Epithelial cell of esophagus (primary cell): Measurements from ENCODE around the gene KCNH5.

Experiments used
- DNase-seq: peaks from one replicate; pipeline ENCODE4 v3.0.0; 2010; ENCODE audit warnings: low read depth
- H3K4me3 ChIP-seq: 2 replicates; pipeline ENCODE4 v1.5.1; 2011; ENCODE audit warnings: mild to moderate bottlenecking, low read length, control low read depth
- TF ChIP-seq, protein P1 (sequence below): IDR thresholded peaks from 2 replicates; pipeline ENCODE4 v1.5.1; 2011; ENCODE audit warnings: low read depth, mild to moderate bottlenecking, low read length, control low read depth, inconsistent platforms; ENCODE audit not compliant: insufficient read depth; ENCODE audit errors: missing control alignments

Gene KCNH5

DNA sequence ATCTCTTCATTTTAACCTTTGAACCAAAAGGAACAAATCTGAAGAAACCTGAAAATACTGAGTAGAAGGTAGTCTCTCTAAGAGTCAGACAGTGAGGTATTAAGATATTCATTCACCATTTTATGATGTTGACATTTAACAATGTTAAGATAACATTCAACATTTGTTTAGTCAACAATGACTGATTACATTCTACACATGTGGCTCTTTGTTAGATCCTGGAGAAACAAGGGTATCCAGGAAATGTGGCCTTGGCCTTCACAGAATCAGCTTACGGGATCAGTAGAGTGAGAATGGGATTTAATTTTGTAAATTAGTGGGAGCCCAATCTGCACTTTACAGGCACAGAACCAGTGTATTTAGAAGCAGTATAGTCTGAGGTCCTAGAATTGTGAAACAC is 355.5 kb downstream of the KCNH5 start:
- DNase-seq = no peak
- H3K4me3 ChIP-seq = no peak overlapping the region
- TF ChIP-seq, protein P1, sequence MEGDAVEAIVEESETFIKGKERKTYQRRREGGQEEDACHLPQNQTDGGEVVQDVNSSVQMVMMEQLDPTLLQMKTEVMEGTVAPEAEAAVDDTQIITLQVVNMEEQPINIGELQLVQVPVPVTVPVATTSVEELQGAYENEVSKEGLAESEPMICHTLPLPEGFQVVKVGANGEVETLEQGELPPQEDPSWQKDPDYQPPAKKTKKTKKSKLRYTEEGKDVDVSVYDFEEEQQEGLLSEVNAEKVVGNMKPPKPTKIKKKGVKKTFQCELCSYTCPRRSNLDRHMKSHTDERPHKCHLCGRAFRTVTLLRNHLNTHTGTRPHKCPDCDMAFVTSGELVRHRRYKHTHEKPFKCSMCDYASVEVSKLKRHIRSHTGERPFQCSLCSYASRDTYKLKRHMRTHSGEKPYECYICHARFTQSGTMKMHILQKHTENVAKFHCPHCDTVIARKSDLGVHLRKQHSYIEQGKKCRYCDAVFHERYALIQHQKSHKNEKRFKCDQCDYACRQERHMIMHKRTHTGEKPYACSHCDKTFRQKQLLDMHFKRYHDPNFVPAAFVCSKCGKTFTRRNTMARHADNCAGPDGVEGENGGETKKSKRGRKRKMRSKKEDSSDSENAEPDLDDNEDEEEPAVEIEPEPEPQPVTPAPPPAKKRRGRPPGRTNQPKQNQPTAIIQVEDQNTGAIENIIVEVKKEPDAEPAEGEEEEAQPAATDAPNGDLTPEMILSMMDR = no peak

DNA sequence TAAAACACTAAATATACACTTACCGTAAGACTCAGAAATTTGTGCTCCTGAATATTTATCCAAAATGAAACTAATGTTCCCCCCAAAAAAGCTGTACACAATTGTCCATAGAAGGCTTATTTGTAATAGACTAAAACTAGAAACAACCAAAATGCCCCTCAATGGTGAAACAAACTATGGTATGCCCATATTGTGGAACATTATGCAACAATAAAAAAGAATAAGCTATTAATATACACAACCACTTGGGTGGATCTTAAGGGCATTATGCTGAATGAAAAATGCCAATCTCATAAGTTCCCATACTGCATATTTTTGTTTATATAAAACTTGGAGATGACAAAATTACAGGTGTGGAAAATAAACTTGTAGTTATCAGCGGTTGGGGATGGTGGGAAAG is 357.4 kb downstream of the KCNH5 start:
- no peak overlapping the region for H3K4me3 ChIP-seq
- TF ChIP-seq, protein P1 = no peak
- DNase-seq = no peak

DNA sequence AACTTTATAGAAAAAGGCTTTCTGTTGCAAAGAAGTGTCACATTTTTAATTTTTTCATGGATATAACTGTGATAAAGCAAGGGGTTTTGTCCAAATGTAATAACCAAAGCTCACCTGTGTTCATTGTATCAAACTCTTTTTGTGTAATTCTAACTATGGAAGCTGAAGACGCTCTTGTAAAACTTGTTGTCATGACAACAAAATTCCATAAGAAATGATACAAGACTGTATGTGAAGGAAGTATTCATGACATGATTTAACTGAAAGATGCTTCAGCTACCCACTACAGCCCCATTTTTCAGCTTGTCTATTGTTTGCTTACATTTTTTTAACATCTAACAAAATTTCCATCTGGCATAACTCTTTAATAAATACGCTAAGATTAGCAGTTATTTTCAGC is 360.9 kb downstream of the KCNH5 start:
- no peak overlapping the region for H3K4me3 ChIP-seq
- TF ChIP-seq, protein P1 = no peak
- no peak for DNase-seq

DNA sequence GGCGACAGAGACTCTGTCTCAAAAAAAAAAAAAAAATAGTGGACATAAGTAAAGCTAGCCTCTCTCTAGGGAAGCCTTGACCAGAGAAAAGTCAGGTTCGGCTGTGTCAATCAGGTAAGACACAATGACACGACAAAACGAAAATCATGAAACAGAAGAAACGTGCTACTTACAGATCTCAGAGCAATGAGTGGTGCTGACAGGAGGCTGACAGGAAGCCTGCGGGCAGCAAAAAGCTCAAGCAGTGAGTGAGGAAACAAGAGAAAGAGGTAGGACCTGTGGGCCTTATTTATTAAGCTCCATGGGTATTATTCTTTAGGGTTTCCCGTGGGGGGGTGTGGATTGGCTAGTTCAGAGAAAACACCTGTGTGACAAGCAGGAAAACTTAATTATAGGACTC is 363.1 kb downstream of the KCNH5 start:
- TF ChIP-seq, protein P1 = no peak
- DNase-seq = no peak
- no peak overlapping the region for H3K4me3 ChIP-seq

DNA sequence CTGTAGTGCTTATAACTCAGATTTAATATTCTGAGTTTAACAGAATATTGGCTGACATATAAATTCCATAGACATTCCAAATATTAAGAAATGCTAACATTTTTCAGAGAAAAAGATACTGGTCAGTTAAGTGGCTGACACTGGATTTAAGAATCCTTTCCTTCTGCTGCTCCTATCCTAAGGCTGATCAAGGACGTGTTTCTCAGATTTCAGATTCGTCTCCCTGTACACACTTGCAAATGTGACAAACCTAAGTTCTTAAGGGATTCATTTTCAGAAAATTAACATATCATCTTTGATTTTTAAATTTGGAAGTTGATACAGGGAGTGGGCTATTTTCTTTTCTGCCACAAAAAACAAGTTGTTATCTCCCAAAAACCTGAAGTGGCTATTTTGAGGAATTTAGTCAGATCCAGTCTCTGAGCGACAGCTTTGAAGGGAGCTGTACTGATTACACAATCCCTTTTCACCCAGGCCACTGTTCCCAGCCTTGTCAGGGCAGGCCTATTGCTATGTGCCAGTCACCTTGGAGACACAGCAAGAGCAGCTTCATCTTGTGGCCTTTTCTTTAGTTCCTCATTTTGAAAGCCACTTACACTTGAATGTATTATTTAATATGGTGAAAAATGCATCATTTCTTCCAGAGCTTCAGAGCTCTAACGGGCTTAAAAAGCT is 370.6 kb downstream of the KCNH5 start:
- DNase-seq = peak; percentile 74
- TF ChIP-seq, protein P1 = no peak
- H3K4me3 ChIP-seq = no peak overlapping the region

DNA sequence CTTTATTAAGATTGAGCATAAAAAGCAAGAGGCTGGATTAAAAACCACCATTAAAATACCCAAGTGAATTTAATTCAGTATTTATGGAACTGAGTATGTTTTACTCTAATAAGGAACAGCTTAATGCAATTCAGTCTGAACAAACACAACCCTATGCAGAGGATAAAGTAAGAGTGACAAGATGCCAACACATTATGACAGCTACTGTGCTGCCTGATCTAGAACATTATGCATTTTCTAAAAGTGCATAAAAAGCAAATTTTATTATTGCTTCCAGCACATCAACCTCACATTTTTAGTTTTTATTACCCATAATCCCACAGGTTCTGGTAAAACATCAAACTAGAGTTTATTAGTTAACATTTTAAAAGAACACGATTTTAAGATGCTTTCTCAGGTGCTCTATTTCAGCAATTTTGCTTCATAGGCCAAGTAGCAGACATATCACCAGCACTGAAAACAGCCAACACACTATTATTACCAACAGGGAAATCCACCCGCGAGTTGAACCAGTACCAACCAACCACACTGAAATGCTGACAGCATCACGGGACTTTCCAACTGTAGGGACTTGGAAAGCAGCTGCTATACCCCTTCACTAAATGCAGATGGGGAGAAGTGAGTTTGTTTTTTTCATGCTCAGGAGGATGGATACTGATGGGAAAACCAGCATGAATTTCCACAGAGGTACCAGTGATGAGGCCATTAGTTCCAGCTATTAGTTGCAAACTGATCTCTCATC is 372.1 kb downstream of the KCNH5 start:
- TF ChIP-seq, protein P1 = no peak
- no peak overlapping the region for H3K4me3 ChIP-seq
- no peak for DNase-seq

DNA sequence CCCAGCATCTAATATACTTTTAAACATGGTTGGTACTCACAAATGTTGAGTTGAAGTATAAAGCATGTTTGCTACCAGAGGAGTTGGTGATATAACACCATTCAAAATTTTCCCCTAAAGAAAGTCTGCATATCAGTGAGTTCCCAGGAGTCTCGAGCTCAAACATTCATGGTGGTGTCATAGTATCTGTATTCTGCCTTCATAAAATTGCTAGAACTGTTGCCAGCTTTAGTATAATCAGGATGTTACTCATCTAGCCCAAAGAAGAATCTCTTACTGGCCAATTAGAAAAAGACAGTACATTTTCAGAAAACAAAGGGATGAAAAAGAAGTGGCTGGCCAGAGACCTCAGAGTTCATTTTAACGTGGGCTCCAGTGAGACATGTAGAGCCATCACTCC is 374.7 kb downstream of the KCNH5 start:
- DNase-seq = peak; percentile 43
- TF ChIP-seq, protein P1 = no peak
- no peak overlapping the region for H3K4me3 ChIP-seq
